Panc1 (cell line): ENCODE measurements around the gene RNF130. TPM values are rescaled to one million over a fixed set of nuclear protein-coding genes. Genes with fewer than 3 reads are reported as not detected.

ENCODE experiments used
- ATAC-seq: fragments of 200-7000 bp; cut with Tn5 transposase; 2 replicates; pipeline ENCODE4 v1.9.1; 2020; ENCODE audit warnings: mild to moderate bottlenecking, moderate library complexity
- BruUV-seq: library from RNA; stranded (reverse); fragments of 400-500 nt; replicated peaks from 2 replicates; lab custom pipeline; 2021; lab: Mats Ljungman, UMichigan
- CTCF ChIA-PET: fragments of 300-600 bp; sonication (Branson Sonifier 250); formaldehyde crosslinking; loops from one replicate; lab custom pipeline; 2022; ENCODE audit warnings: antibody characterized with exemption; lab: Charles Lee
- POLR2A ChIA-PET: fragments of 300-600 bp; sonication (Branson Sonifier 250); formaldehyde crosslinking; loops from one replicate; lab custom pipeline; 2022; ENCODE audit warnings: antibody characterized with exemption; lab: Charles Lee
- DNase-seq: peaks from one replicate; pipeline ENCODE4 v3.0.0-alpha.2; 2010; ENCODE audit warnings: low read depth, low spot score
- H3K27ac ChIP-seq: 2 replicates; pipeline ENCODE4 v1.5.1; 2011; ENCODE audit warnings: mild to moderate bottlenecking, low read length, inconsistent platforms
- H3K27me3 ChIP-seq: fragments of 200-500 bp; sonication (Bioruptor generic); 2 replicates; pipeline ENCODE4 v1.6.0; 2014; ENCODE audit warnings: low read length, inconsistent platforms; ENCODE audit not compliant: control insufficient read depth, insufficient read depth
- H3K36me3 ChIP-seq: fragments of 200-500 bp; sonication (Bioruptor generic); 2 replicates; pipeline ENCODE4 v1.5.1; 2014; ENCODE audit warnings: inconsistent platforms, mild to moderate bottlenecking, low read length, moderate library complexity; ENCODE audit not compliant: control insufficient read depth, insufficient read depth
- H3K4me1 ChIP-seq: 2 replicates; pipeline ENCODE4 v1.5.1; 2011; ENCODE audit warnings: inconsistent platforms, mild to moderate bottlenecking, low read length, moderate library complexity; ENCODE audit not compliant: control insufficient read depth, insufficient read depth
- H3K4me3 ChIP-seq, 2 experiments: 2 replicates each; pipeline ENCODE4 v1.5.1; 2011 to 2012; ENCODE audit warnings: low read depth in 2 of 2, low read length in 2 of 2, mild to moderate bottlenecking in 2 of 2, inconsistent platforms in 1 of 2, moderate library complexity in 1 of 2
- H3K9me3 ChIP-seq: fragments of 200-500 bp; sonication (Bioruptor generic); 2 replicates; pipeline ENCODE4 v1.5.1; 2014; ENCODE audit warnings: low read depth, mild to moderate bottlenecking, inconsistent platforms, low read length, moderate library complexity; ENCODE audit not compliant: control insufficient read depth, insufficient read depth
- POLR2AphosphoS5 ChIP-seq: IDR thresholded peaks from 2 replicates; pipeline ENCODE4 v1.6.1; 2012; ENCODE audit warnings: mild to moderate bottlenecking, low read depth, low read length, moderate library complexity
- SIN3A ChIP-seq: IDR thresholded peaks from 2 replicates; pipeline ENCODE4 v1.6.1; 2012; ENCODE audit warnings: low read depth, mild to moderate bottlenecking, low read length, moderate library complexity, borderline replicate concordance; ENCODE audit not compliant: insufficient read depth
- TCF7L2 ChIP-seq: IDR thresholded peaks from 2 replicates; pipeline ENCODE4 v1.6.1; 2011; ENCODE audit warnings: mild to moderate bottlenecking, low read depth, low read length, inconsistent platforms
- in situ Hi-C: cut with HindIII; loops from 2 replicates; pipeline ENCODE4 v1.10.0; 2016; ENCODE audit warnings: low sequenced_read_pairs, low pct_unique_long_range_greater_than_20kb
- intact Hi-C: fragments of 100-400 bp; cut with micrococcal nuclease; formaldehyde crosslinking; loops from one replicate; pipeline ENCODE4 v1.10.0; 2022; ENCODE audit not compliant: unreplicated experiment
- total RNA-seq: library from RNA; stranded (reverse); gene quantifications from one replicate; pipeline ENCODE4 v1.2.1, GENCODE V29; 2021; ENCODE audit not compliant: unreplicated experiment
- TF ChIP-seq, protein P1 (sequence below): fragments of 450-650 bp; IDR thresholded peaks from 2 replicates; pipeline ENCODE4 v1.5.1; 2017; ENCODE audit warnings: mild to moderate bottlenecking
- TF ChIP-seq, protein P2 (sequence below), 2 experiments: IDR thresholded peaks; 2 replicates each; pipeline ENCODE4 v1.6.1; 2011 to 2012; ENCODE audit warnings: low read depth in 2 of 2, control low read depth in 1 of 2, low read length in 1 of 2, mild to moderate bottlenecking in 1 of 2, moderate library complexity in 1 of 2; ENCODE audit not compliant: insufficient read depth in 1 of 2

The RNF130 gene
- total RNA-seq, 1 experiment from 2014 or later: 73.1 TPM

DNA sequence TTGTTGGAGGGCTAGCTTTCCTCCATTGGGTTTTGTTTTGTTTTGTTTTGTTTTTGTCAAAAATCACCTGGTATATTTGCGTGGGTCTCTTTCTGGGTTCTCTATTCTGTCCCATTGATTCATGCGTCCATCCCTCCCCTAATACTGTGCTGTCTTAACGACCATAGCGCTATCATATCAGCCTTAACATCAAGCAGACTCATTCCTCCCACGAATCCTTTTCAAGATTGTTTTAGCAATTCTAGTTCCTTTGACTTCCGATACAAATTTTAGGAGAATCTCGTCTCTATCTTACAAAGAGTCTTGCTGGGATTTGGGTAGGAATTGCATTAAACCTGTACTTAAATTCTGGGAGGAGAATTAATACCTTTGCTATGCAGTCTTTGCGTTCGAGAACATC is 31.1 kb upstream of the RNF130 start:
- ChIA-PET CTCF (no interaction called here), POLR2A (no interaction called here)
- intact Hi-C loops: no loop called here
- BruUV-seq: no TSS peak
- Histone ChIP-seq H3K27me3 (peaks cover 5% of the 10 kb centered on the region; the same call in 1 of the 2 replicates), H3K36me3 (no peaks in the 10 kb centered on the region), H3K4me1 (no peaks in the 10 kb centered on the region), H3K9me3 (peaks cover 14% of the 10 kb centered on the region; the same call in 1 of the 2 replicates), H3K4me3 (no peak overlapping the region), H3K27ac (no peak overlapping the region)
- in situ Hi-C loops: no loop called here
- no peak for DNase-seq
- no peak for TF ChIP-seq SIN3A
- TF ChIP-seq TCF7L2: no peak
- TF ChIP-seq, protein P1, sequence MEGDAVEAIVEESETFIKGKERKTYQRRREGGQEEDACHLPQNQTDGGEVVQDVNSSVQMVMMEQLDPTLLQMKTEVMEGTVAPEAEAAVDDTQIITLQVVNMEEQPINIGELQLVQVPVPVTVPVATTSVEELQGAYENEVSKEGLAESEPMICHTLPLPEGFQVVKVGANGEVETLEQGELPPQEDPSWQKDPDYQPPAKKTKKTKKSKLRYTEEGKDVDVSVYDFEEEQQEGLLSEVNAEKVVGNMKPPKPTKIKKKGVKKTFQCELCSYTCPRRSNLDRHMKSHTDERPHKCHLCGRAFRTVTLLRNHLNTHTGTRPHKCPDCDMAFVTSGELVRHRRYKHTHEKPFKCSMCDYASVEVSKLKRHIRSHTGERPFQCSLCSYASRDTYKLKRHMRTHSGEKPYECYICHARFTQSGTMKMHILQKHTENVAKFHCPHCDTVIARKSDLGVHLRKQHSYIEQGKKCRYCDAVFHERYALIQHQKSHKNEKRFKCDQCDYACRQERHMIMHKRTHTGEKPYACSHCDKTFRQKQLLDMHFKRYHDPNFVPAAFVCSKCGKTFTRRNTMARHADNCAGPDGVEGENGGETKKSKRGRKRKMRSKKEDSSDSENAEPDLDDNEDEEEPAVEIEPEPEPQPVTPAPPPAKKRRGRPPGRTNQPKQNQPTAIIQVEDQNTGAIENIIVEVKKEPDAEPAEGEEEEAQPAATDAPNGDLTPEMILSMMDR: no peak
- TF ChIP-seq, protein P2, sequence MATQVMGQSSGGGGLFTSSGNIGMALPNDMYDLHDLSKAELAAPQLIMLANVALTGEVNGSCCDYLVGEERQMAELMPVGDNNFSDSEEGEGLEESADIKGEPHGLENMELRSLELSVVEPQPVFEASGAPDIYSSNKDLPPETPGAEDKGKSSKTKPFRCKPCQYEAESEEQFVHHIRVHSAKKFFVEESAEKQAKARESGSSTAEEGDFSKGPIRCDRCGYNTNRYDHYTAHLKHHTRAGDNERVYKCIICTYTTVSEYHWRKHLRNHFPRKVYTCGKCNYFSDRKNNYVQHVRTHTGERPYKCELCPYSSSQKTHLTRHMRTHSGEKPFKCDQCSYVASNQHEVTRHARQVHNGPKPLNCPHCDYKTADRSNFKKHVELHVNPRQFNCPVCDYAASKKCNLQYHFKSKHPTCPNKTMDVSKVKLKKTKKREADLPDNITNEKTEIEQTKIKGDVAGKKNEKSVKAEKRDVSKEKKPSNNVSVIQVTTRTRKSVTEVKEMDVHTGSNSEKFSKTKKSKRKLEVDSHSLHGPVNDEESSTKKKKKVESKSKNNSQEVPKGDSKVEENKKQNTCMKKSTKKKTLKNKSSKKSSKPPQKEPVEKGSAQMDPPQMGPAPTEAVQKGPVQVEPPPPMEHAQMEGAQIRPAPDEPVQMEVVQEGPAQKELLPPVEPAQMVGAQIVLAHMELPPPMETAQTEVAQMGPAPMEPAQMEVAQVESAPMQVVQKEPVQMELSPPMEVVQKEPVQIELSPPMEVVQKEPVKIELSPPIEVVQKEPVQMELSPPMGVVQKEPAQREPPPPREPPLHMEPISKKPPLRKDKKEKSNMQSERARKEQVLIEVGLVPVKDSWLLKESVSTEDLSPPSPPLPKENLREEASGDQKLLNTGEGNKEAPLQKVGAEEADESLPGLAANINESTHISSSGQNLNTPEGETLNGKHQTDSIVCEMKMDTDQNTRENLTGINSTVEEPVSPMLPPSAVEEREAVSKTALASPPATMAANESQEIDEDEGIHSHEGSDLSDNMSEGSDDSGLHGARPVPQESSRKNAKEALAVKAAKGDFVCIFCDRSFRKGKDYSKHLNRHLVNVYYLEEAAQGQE (IDR thresholded peaks at IDR 0.05; ENCODE audit: insufficient read depth in 1 of 2, low read depth in 2 of 2, low read length in 1 of 2): no peak
- no peak for TF ChIP-seq POLR2AphosphoS5
- ATAC-seq: no peak

DNA sequence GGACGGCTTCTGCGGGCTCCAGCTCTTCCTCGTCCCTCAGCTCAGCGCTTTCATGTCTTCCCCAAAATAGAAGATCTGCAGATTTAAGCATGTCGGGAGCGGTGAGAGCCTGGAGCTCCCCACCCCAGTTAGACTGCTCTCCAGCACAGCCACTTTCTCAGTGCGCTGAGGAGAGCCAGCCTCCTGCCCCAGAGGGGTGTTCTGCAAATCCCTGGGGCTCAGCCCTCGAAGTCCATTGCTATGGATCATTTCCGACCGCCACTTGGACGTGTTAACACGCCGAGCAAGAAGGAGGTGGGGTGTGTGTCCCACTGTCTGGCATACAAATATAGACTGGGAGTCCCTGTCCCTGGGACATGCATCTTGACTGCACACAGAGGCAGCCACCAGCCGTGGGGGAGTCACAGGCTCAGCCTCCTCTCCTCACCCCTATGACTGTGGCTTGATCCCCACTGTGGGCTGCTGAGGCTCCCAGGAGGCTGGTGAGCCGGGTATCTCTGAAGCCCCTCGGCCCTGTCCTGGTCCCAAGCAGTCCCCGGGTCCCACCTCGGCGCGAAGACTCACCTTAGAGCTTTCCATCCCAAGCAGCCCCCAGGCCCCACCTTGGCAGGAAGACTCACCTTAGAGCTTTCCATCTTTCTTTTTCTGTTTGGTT is 30.0 kb upstream of the RNF130 start:
- Histone ChIP-seq H3K27me3 (peaks cover 5% of the 10 kb centered on the region; the same call in 1 of the 2 replicates), H3K4me1 (no peaks in the 10 kb centered on the region), H3K27ac (no peak overlapping the region), H3K4me3 (no peak overlapping the region), H3K36me3 (no peaks in the 10 kb centered on the region), H3K9me3 (peaks cover 7% of the 10 kb centered on the region; the same call in 1 of the 2 replicates)
- no TSS peak for BruUV-seq
- ChIA-PET CTCF (no interaction called here), POLR2A (no interaction called here)
- in situ Hi-C loops (no loop called here), intact Hi-C loops (no loop called here)
- ATAC-seq (no peak), DNase-seq (no peak)
- TF ChIP-seq, protein P1: no peak
- TF ChIP-seq POLR2AphosphoS5 (no peak), TCF7L2 (no peak), SIN3A (no peak)
- TF ChIP-seq, protein P2 (IDR thresholded peaks at IDR 0.05; ENCODE audit: insufficient read depth in 1 of 2, low read depth in 2 of 2, low read length in 1 of 2): no peak
